Measurements from ENCODE around the gene EDA.

Gene EDA

GRCh38 chrX:69718102-69718501, 102.2 kb downstream of the EDA start:
- in situ Hi-C loops (cut with MboI; ENCODE audit: low sequenced_read_pairs, unreplicated experiment): no loop called here
- DNase-seq (ENCODE audit: low spot score): no peak
- TF ChIP-seq CTCF (IDR thresholded peaks at IDR 0.05; ENCODE audit: borderline replicate concordance, control extremely low read depth, extremely low read depth, insufficient read depth, missing control alignments): no peak

- DNase-seq (ENCODE audit: low spot score): no peak
- no peak for TF ChIP-seq CTCF (IDR thresholded peaks at IDR 0.05; ENCODE audit: borderline replicate concordance, control extremely low read depth, extremely low read depth, insufficient read depth, missing control alignments)
Measured at GRCh38 chrX:69724307-69724706, 108.4 kb downstream of the EDA start.

GRCh38 chrX:69740317-69740716, 124.4 kb downstream of the EDA start:
- in situ Hi-C loops (cut with MboI; ENCODE audit: low sequenced_read_pairs, unreplicated experiment): no loop called here
- DNase-seq (ENCODE audit: low spot score): no peak
- no peak for TF ChIP-seq CTCF (IDR thresholded peaks at IDR 0.05; ENCODE audit: borderline replicate concordance, control extremely low read depth, extremely low read depth, insufficient read depth, missing control alignments)

More at GRCh38 chrX:69724307-69724706, 108.4 kb downstream of the EDA start:
- in situ Hi-C loops (cut with MboI; ENCODE audit: low sequenced_read_pairs, unreplicated experiment): no loop called here

GRCh38 chrX:69741721-69742120, 125.8 kb downstream of the EDA start:
- TF ChIP-seq CTCF (IDR thresholded peaks at IDR 0.05; ENCODE audit: borderline replicate concordance, control extremely low read depth, extremely low read depth, insufficient read depth, missing control alignments): no peak
- in situ Hi-C loops (cut with MboI; ENCODE audit: low sequenced_read_pairs, unreplicated experiment): no loop called here
- DNase-seq (ENCODE audit: low spot score): no peak

- in situ Hi-C loops (cut with MboI; ENCODE audit: low sequenced_read_pairs, unreplicated experiment): no loop called here
- no peak for DNase-seq (ENCODE audit: low spot score)
- no peak for TF ChIP-seq CTCF (IDR thresholded peaks at IDR 0.05; ENCODE audit: borderline replicate concordance, control extremely low read depth, extremely low read depth, insufficient read depth, missing control alignments)
Measured at GRCh38 chrX:69746051-69746450, 130.1 kb downstream of the EDA start.

GRCh38 chrX:69748055-69748454, 132.1 kb downstream of the EDA start:
- TF ChIP-seq CTCF (IDR thresholded peaks at IDR 0.05; ENCODE audit: borderline replicate concordance, control extremely low read depth, extremely low read depth, insufficient read depth, missing control alignments): no peak
- in situ Hi-C loops (cut with MboI; ENCODE audit: low sequenced_read_pairs, unreplicated experiment): no loop called here
- DNase-seq (ENCODE audit: low spot score): no peak

All from GM13976 (cell line).